PC-9 (cell line): ENCODE data around the gene MAGT1. TPM values are rescaled to one million over a fixed set of nuclear protein-coding genes. Genes with fewer than 3 reads are reported as not detected.

Experiments used
- BruUV-seq: library from RNA; stranded (reverse); fragments of 400-500 nt; replicated peaks from 2 replicates; lab custom pipeline; 2021; lab: Mats Ljungman, UMichigan
- CTCF ChIA-PET: fragments of 300-600 bp; sonication (Branson Sonifier 250); formaldehyde crosslinking; loops from one replicate; lab custom pipeline; 2022; ENCODE audit warnings: antibody characterized with exemption; lab: Charles Lee
- POLR2A ChIA-PET: fragments of 300-600 bp; sonication (Branson Sonifier 250); formaldehyde crosslinking; loops from one replicate; lab custom pipeline; 2022; ENCODE audit warnings: antibody characterized with exemption; ENCODE audit not compliant: unreplicated experiment; lab: Charles Lee
- DNase-seq, 2 experiments: peaks; one replicate each; pipeline versions ENCODE4 v3.0.0 to v3.0.0-alpha.2; 2015 to 2022; ENCODE audit warnings: mixed read lengths in 1 of 2
- H2AFZ ChIP-seq: fragments of 200-600 bp; sonication (generic); 2 replicates; pipeline ENCODE4 v1.8.1; 2017; ENCODE audit warnings: antibody characterized with exemption
- H3F3A ChIP-seq: fragments of 200-600 bp; sonication (generic); 2 replicates; pipeline ENCODE4 v1.8.1; 2017; ENCODE audit warnings: antibody characterized with exemption, mild to moderate bottlenecking, low read depth; ENCODE audit not compliant: insufficient read depth
- H3K27ac ChIP-seq: fragments of 200-600 bp; sonication (generic); 2 replicates; pipeline ENCODE4 v1.6.1; 2016; ENCODE audit warnings: mixed run types
- H3K27me3 ChIP-seq: fragments of 200-600 bp; sonication (generic); 2 replicates; pipeline ENCODE4 v1.6.1; 2016; ENCODE audit warnings: low read depth, mixed run types; ENCODE audit not compliant: insufficient read depth
- H3K36me3 ChIP-seq: fragments of 200-600 bp; sonication (generic); 2 replicates; pipeline ENCODE4 v1.6.1; 2016; ENCODE audit warnings: low read depth, mixed run types
- H3K4me1 ChIP-seq: fragments of 200-600 bp; sonication (generic); replicated peaks from 2 replicates; pipeline ENCODE4 v1.6.1; 2016; ENCODE audit warnings: mixed run types; ENCODE audit not compliant: insufficient read depth
- H3K4me2 ChIP-seq: fragments of 200-600 bp; sonication (generic); 2 replicates; pipeline ENCODE4 v1.6.1; 2017; ENCODE audit warnings: mixed run types
- H3K4me3 ChIP-seq: fragments of 200-600 bp; sonication (generic); 2 replicates; pipeline ENCODE4 v1.6.1; 2016; ENCODE audit warnings: mixed run types
- H3K79me2 ChIP-seq: fragments of 200-600 bp; sonication (generic); 2 replicates; pipeline ENCODE4 v1.6.1; 2017; ENCODE audit warnings: low read depth, mixed run types
- H3K9me2 ChIP-seq: fragments of 200-600 bp; sonication (generic); 2 replicates; pipeline ENCODE4 v1.8.1; 2017; ENCODE audit warnings: mild to moderate bottlenecking; ENCODE audit not compliant: insufficient read depth
- H3K9me3 ChIP-seq: fragments of 200-600 bp; sonication (generic); 2 replicates; pipeline ENCODE4 v1.8.1; 2016; ENCODE audit warnings: low read depth; ENCODE audit not compliant: insufficient read depth
- H4K20me1 ChIP-seq: fragments of 200-600 bp; sonication (generic); 2 replicates; pipeline ENCODE4 v1.8.1; 2017; ENCODE audit not compliant: insufficient read depth
- EZH2 ChIP-seq: fragments of 200-600 bp; sonication (generic); IDR thresholded peaks from 2 replicates; pipeline ENCODE4 v1.8.0; 2017; ENCODE audit warnings: antibody characterized with exemption, low read depth
- intact Hi-C: fragments of 100-400 bp; cut with micrococcal nuclease; formaldehyde crosslinking; loops from one replicate; pipeline ENCODE4 v1.10.0; 2022; ENCODE audit not compliant: unreplicated experiment
- total RNA-seq: library from RNA; stranded (reverse); gene quantifications from 2 replicates; pipeline ENCODE4 v1.2.3, GENCODE V29; 2021
- TF ChIP-seq, protein P1 (sequence below): fragments of 200-600 bp; sonication (generic); conservative IDR thresholded peaks from 2 replicates; pipeline ENCODE4 v1.6.1; 2017; ENCODE audit warnings: mixed run types, antibody characterized with exemption, mild to moderate bottlenecking, moderate library complexity

The MAGT1 gene
- total RNA-seq, 1 experiment from 2014 or later: 68.2 TPM

DNA sequence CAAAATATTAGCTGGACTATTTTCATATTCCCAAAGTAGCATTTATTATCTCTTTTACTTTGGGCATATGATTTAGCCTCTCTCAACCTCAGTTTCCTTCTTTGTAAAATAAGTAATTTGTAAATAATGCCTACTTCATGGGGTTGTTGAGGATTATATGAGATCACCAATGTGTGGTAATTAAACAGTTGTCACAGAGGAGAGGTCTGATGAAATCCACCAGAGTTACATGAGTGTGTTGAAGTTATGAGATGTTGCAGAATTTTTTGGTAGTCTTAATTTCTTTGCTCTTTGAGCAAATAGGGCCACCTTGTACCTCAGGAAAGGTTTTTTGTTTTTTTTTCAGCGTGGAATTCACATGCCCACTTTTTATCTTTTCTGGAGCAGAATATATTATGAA is 5.5 kb upstream of the MAGT1 start:
- H2AFZ ChIP-seq: no peak overlapping the region
- peak overlapping the region; percentile 89 for H3K27ac ChIP-seq
- ChIA-PET CTCF (no interaction called here), POLR2A (no interaction called here)
- H4K20me1 ChIP-seq: no peaks in the 10 kb centered on the region; the same call in 1 of the 2 replicates
- intact Hi-C loops: loop anchor here (10.0 kb wide), 1 partner anchor 224 kb away; no protein-coding TSS in a partner anchor
- H3K4me1 ChIP-seq: peaks cover 3% of the 10 kb centered on the region; the same call in 1 of the 2 replicates
- H3F3A ChIP-seq: peaks cover 17% of the 10 kb centered on the region
- peaks cover 7% of the 10 kb centered on the region for H3K36me3 ChIP-seq
- DNase-seq: no peak
- H3K9me3 ChIP-seq: no peaks in the 10 kb centered on the region
- no TSS peak for BruUV-seq
- peak overlapping the region; percentile 89 for H3K4me2 ChIP-seq
- H3K27me3 ChIP-seq: no peaks in the 10 kb centered on the region
- TF ChIP-seq, protein P1, sequence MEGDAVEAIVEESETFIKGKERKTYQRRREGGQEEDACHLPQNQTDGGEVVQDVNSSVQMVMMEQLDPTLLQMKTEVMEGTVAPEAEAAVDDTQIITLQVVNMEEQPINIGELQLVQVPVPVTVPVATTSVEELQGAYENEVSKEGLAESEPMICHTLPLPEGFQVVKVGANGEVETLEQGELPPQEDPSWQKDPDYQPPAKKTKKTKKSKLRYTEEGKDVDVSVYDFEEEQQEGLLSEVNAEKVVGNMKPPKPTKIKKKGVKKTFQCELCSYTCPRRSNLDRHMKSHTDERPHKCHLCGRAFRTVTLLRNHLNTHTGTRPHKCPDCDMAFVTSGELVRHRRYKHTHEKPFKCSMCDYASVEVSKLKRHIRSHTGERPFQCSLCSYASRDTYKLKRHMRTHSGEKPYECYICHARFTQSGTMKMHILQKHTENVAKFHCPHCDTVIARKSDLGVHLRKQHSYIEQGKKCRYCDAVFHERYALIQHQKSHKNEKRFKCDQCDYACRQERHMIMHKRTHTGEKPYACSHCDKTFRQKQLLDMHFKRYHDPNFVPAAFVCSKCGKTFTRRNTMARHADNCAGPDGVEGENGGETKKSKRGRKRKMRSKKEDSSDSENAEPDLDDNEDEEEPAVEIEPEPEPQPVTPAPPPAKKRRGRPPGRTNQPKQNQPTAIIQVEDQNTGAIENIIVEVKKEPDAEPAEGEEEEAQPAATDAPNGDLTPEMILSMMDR: no peak
- no peak for TF ChIP-seq EZH2
- peak overlapping the region; percentile 88 for H3K4me3 ChIP-seq
- no peaks in the 10 kb centered on the region for H3K9me2 ChIP-seq
- peaks cover 43% of the 10 kb centered on the region for H3K79me2 ChIP-seq

DNA sequence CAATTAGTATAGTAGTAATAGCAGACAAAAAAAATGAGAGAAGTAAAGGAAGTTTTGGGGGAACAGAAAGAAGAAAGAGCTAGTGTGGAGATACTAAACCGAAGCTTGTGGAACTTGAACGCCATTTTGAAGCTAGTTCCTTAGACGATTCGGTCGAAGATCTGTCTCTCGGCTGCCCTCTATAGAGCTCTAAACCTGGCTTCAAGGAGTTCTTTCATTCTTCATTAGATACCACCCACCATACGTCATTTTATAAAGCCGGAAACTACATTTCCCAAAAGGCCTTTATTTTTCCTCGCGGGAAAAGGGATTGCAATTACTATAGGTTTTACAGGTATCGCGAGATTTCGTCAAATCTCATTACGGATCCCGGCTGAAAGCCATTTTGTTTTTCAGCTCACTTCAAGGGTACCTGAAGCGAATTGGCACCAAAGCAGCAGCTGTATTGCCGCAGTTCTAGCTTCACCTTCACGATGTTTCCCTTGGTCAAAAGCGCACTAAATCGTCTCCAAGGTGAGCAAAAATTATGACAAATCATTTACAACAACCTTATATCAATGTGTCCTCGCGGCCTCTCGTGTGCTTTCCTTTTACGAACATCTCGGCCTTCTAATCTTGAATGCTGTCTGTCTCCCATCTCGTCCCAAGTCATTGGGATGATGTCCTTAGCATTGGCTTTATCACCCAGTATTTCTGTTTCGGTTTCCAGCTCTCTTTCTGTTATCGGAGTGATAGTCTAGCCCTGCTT is 4.0 kb upstream of the MAGT1 start, which contains the start of gene COX7B:
Gene COX7B, plus strand, starts transcription at position 388 of the 748 bp plus-strand sequence. Its CDS starts 86 bp downstream, at position 474.
- peaks cover 3% of the 10 kb centered on the region; the same call in 1 of the 2 replicates for H3K4me1 ChIP-seq
- H3K4me3 ChIP-seq: peak within 1 kb of the TSS; percentile 88
- BruUV-seq: no TSS peak
- H3K27me3 ChIP-seq: no peaks in the 10 kb centered on the region
- intact Hi-C loops: no loop called here
- H3K9me3 ChIP-seq: no peaks in the 10 kb centered on the region
- CTCF ChIA-PET: interaction anchor here (0.5 to 1.3 kb wide), 4 partner anchors 11 to 240 kb away, joined by 3 to 8 read pairs (median 4); partner anchors contain the start of genes ATP7A and TAF9B
- peaks cover 7% of the 10 kb centered on the region for H3K36me3 ChIP-seq
- no peak for TF ChIP-seq EZH2
- TF ChIP-seq, protein P1: no peak; the same call in 1 of the 2 replicates
- peak within 1 kb of the TSS; percentile 89 for H3K27ac ChIP-seq
- H2AFZ ChIP-seq: peak within 1 kb of the TSS; percentile 84
- H3F3A ChIP-seq: peaks cover 17% of the 10 kb centered on the region
- POLR2A ChIA-PET: interaction anchor here (0.5 to 0.7 kb wide), 6 partner anchors 11 to 1621 kb away, joined by 3 to 13 read pairs (median 4); no protein-coding TSS in a partner anchor
- H4K20me1 ChIP-seq: peaks cover 5% of the 10 kb centered on the region
- no peaks in the 10 kb centered on the region for H3K9me2 ChIP-seq
- peak within 1 kb of the TSS; percentile 89 for H3K4me2 ChIP-seq
- peak; percentile 65 to 94 for DNase-seq
- peaks cover 51% of the 10 kb centered on the region for H3K79me2 ChIP-seq

DNA sequence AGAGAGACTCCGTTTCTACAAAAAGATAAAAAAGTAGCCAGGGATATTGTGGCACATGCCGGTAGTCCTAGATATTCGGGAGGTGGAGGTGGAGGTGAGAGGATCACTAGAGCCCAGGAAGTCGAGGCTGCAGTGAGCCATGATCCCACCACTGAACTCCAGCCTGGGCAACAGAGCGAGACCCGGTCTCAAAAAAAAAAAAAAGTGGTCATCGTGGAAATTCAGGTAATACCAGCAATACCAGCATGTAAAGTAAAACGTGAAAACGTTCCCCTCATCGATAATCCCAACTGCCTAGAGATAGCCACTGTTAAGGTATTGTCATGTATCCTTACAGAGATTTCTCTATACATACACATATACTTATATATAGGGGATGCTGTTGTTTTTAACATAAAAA is 1.5 kb downstream of the MAGT1 start:
- no peak for TF ChIP-seq EZH2
- TF ChIP-seq, protein P1: no peak
- Histone ChIP-seq H3K27ac (no peak overlapping the region), H3K79me2 (peaks cover 52% of the 10 kb centered on the region), H3K4me2 (peak overlapping the region; percentile 97), H3K9me2 (no peaks in the 10 kb centered on the region), H3K4me3 (peak overlapping the region; percentile 95; the same call in 1 of the 2 replicates), H4K20me1 (peaks cover 11% of the 10 kb centered on the region), H3K9me3 (no peaks in the 10 kb centered on the region), H3F3A (peaks cover 11% of the 10 kb centered on the region), H3K4me1 (peaks cover 16% of the 10 kb centered on the region), H3K36me3 (no peaks in the 10 kb centered on the region), H2AFZ (no peak overlapping the region), H3K27me3 (no peaks in the 10 kb centered on the region)
- no TSS peak for BruUV-seq
- ChIA-PET CTCF (no interaction called here), POLR2A (no interaction called here)
- intact Hi-C loops: no loop called here
- DNase-seq: no peak
